ENCODE results near the gene MCRIP2. TPM values are rescaled to one million over a fixed set of nuclear protein-coding genes. Genes with fewer than 3 reads are reported as not detected.
"Not testable (repeated sequence)": the region's sequence is repeated elsewhere in the genome, so short reads cannot be mapped to it uniquely, and the experiment has no call there.

MCRIP2 gene
- total RNA-seq, 6 experiments from 2014 or later: 48.8 to 130 (median 76.7) TPM

DNA sequence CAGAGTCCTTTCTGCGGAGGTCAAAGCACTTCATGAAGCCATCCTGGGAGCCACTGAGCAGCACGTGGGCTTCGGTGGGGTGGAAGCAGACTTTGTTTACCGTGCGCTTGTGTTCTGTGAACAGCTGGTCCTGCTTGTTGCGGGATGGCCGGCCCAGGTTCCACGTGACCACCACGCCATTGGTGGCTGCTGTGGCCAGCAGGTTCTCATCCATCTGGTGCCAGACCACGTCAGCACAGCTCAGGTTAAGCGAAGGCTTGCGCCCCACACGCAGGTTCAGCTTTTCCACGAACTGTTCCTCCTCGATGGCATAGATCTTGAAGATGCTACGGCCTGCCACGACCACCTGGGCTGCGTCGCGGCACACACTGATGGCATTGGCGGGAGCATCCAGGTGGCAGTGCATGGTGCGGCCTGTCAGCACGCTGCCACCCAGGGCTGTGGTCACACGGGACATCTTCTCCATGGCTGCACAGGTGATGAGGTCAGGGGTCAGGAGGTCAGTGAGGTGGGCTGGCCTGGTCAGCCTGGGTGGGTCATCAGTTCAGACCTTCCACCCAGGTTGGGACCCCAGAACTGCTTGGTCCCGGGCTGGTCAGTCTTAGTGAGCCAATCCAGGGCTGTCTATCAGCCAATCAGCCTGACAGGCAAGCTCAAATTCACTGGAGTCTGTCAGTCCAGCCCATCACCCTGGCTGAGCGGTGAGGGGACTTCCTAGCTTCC lies 47.7 kb downstream of the MCRIP2 start:
- H3K27me3 ChIP-seq: peaks cover 0 to 4% of the 10 kb centered on the region in 2 donors
- DNase-seq (no peak), ATAC-seq (no peak)
- no peak for TF ChIP-seq POLR2A (IDR thresholded peaks at IDR 0.05)
- TF ChIP-seq, protein P1, sequence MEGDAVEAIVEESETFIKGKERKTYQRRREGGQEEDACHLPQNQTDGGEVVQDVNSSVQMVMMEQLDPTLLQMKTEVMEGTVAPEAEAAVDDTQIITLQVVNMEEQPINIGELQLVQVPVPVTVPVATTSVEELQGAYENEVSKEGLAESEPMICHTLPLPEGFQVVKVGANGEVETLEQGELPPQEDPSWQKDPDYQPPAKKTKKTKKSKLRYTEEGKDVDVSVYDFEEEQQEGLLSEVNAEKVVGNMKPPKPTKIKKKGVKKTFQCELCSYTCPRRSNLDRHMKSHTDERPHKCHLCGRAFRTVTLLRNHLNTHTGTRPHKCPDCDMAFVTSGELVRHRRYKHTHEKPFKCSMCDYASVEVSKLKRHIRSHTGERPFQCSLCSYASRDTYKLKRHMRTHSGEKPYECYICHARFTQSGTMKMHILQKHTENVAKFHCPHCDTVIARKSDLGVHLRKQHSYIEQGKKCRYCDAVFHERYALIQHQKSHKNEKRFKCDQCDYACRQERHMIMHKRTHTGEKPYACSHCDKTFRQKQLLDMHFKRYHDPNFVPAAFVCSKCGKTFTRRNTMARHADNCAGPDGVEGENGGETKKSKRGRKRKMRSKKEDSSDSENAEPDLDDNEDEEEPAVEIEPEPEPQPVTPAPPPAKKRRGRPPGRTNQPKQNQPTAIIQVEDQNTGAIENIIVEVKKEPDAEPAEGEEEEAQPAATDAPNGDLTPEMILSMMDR (IDR thresholded peaks at IDR 0.05): no peak
- 80% methylated on average over 2 of the region's 26 CpGs for WGBS (ENCODE audit: insufficient coverage, low coverage, low lambda C conversion rate, missing lambda C conversion rate)
- H3K4me1 ChIP-seq: peaks cover 0 to 19% (median 9%) of the 10 kb centered on the region in 4 donors
- no peaks in the 10 kb centered on the region for H3K9me3 ChIP-seq
- H3K27ac ChIP-seq: peak overlapping the region in 1 of 3 donors; percentile 68
- intact Hi-C loops (cut with DNase I): no loop called here
- peaks cover 0 to 6% (median 0%) of the 10 kb centered on the region in 4 donors for H3K36me3 ChIP-seq
- peak overlapping the region; percentile 93 to 96 (median 94) for H3K4me3 ChIP-seq

DNA sequence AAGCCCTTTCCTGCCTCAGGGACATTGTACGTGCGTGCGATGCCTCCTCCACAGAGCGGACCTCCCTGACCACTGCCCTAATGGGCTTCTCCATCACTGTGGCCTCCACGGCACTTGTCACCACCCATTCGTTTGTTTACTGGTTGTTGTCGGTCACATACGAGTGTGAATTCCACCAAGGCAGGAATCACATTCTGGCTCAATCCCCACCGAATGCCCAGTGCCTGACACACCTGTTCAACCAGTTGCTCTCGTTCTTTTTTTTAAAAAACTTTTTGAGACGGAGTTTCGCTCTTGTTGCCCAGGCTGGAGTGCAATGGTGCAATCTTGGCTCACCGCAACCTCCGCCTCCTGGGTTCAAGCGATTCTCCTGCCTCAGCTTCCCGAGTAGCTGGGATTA lies 49.6 kb downstream of the MCRIP2 start:
- DNase-seq; H3K4me3 ChIP-seq; ATAC-seq; H3K36me3 ChIP-seq; H3K9me3 ChIP-seq; intact Hi-C loops (cut with DNase I); H3K27ac ChIP-seq: not testable (repeated sequence)
- WGBS (ENCODE audit: insufficient coverage, low coverage, low lambda C conversion rate, missing lambda C conversion rate): 80% methylated on average over 10 of the region's 16 CpGs
- Histone ChIP-seq H3K4me1 (peaks cover 0 to 19% (median 8%) of the 10 kb centered on the region in 4 donors), H3K27me3 (peaks cover 0 to 10% of the 10 kb centered on the region in 2 donors)

DNA sequence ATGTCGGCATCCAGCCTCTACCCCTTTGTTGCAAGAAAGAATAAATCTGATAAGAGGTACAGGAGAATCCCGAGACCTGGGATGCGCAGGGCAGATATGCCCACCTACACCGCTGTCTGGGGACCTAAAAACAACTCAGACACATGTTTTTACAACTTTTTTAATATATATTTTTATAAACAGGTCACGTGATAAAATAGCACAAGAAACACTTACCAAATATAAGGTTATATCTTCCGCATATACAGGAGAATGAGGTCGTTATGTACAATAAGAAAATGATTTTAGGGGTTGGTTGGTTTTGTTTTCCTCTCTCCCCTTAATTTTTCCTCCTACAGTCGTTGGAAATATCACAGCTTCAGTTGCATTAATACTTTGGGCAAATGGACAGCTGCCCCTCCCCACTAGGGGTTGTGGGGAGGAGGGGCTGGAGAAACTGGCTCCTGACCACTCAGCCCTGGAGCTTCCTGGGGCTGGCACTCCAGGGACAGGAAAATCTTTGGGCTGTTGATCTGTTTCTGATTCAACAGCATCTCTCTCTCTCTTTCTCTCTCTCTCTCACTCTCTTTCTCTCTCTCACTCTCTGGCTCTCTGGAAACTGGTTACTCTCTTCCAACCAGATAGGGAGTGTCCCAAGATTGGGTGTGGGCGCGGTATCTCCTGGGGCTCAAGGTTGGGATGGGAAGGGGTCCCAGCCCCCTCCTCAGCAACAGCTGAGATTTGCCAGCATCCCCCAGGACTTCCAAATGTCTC lies 50.9 kb downstream of the MCRIP2 start:
- TF ChIP-seq POLR2A (IDR thresholded peaks at IDR 0.05): no peak
- TF ChIP-seq, protein P1 (IDR thresholded peaks at IDR 0.05): no peak
- no peaks in the 10 kb centered on the region for H3K36me3 ChIP-seq
- ATAC-seq (no peak), DNase-seq (no peak)
- no peak overlapping the region for H3K4me3 ChIP-seq
- WGBS (ENCODE audit: insufficient coverage, low coverage, low lambda C conversion rate, missing lambda C conversion rate): 63% methylated on average over 10 of the region's 10 CpGs
- intact Hi-C loops (cut with DNase I): no loop called here
- H3K27ac ChIP-seq: no peak overlapping the region
- no peaks in the 10 kb centered on the region for H3K9me3 ChIP-seq
- H3K27me3 ChIP-seq: peaks cover 0 to 10% of the 10 kb centered on the region in 2 donors
- H3K4me1 ChIP-seq: peaks cover 0 to 19% (median 8%) of the 10 kb centered on the region in 4 donors

DNA sequence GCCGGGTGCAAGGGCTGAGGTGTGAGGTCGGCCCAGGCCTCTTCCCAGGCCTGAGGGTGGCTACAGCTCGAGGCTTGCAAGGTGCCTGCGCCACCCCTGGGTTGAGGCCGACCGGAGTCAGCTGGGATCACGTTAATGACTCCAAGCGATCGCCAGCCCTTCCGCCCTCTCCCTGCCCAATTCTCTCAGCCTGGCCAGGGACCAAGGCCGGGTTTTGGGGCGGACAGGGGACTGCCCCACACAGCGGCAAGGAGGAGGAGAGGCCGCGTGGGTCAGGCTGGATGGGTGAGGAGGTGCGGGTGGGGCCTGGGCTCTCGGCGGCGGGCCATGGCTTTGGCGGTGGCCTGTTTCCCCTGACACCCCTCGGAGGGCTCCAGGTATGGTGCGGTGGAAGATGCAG lies 51.7 kb downstream of the MCRIP2 start:
- Histone ChIP-seq H3K9me3 (no peaks in the 10 kb centered on the region), H3K4me1 (peaks cover 0 to 18% (median 8%) of the 10 kb centered on the region in 4 donors), H3K36me3 (no peaks in the 10 kb centered on the region), H3K4me3 (no peak overlapping the region), H3K27ac (no peak overlapping the region), H3K27me3 (peaks cover 0 to 10% of the 10 kb centered on the region in 2 donors)
- no peak for ATAC-seq
- TF ChIP-seq POLR2A (IDR thresholded peaks at IDR 0.05): no peak
- TF ChIP-seq, protein P1 (IDR thresholded peaks at IDR 0.05): no peak
- intact Hi-C loops (cut with DNase I): no loop called here
- WGBS (ENCODE audit: insufficient coverage, low coverage, low lambda C conversion rate, missing lambda C conversion rate): 60% methylated on average over 1 of the region's 22 CpGs
- DNase-seq: no peak

DNA sequence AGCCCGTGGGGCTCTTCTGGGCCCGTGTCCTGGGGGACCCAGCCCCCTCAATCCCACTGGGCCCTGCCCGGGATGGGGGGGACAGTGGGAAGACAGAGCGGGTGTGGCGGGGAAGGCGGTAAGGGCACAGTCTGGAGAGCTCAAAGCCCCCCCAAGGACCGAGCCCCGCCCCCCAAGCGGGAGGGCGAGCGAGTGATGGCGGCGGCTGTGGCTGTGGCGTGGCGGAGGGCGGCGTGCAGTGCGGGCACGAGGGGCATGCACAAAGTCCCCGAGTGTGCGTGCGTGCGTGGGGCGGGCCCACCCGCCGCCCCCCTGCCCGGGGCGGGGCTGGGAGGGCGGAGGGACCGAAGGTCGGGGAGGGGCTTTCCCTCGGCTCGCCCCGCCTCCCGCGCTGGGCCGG lies 52.1 kb downstream of the MCRIP2 start:
- peaks cover 0 to 10% of the 10 kb centered on the region in 2 donors for H3K27me3 ChIP-seq
- peaks cover 0 to 15% (median 7%) of the 10 kb centered on the region in 4 donors for H3K4me1 ChIP-seq
- 20% methylated on average over 2 of the region's 37 CpGs for WGBS (ENCODE audit: insufficient coverage, low coverage, low lambda C conversion rate, missing lambda C conversion rate)
- TF ChIP-seq, protein P1 (IDR thresholded peaks at IDR 0.05): no peak
- no peak for TF ChIP-seq POLR2A (IDR thresholded peaks at IDR 0.05)
- H3K9me3 ChIP-seq: no peaks in the 10 kb centered on the region
- H3K4me3 ChIP-seq: no peak overlapping the region
- H3K27ac ChIP-seq: no peak overlapping the region
- H3K36me3 ChIP-seq: no peaks in the 10 kb centered on the region
- intact Hi-C loops (cut with DNase I): no loop called here
- DNase-seq: no peak
- ATAC-seq: no peak

Data from right lobe of liver (tissue), 6 donors.